Smooth muscle cell (in vitro differentiated cells): ENCODE data around the gene FHAD1. TPM values are rescaled to one million over a fixed set of nuclear protein-coding genes. Genes with fewer than 3 reads are reported as not detected.

Source experiments
- DNase-seq: peaks from one replicate; lab custom pipeline; 2025; ENCODE audit not compliant: unreplicated experiment; lab: John Stamatoyannopoulos, UW
- H2AFZ ChIP-seq: fragments of 200-600 bp; sonication (generic); 2 replicates; pipeline ENCODE4 v1.6.0; 2016; ENCODE audit warnings: antibody characterized with exemption, low read depth, mild to moderate bottlenecking
- H3F3A ChIP-seq: fragments of 200-600 bp; sonication (generic); 2 replicates; pipeline ENCODE4 v1.6.0; 2017; ENCODE audit warnings: antibody characterized with exemption, low read depth
- H3K27ac ChIP-seq: fragments of 200-600 bp; sonication (generic); 2 replicates; pipeline ENCODE4 v1.5.1; 2016; ENCODE audit warnings: low read depth, mild to moderate bottlenecking
- H3K27me3 ChIP-seq: fragments of 200-600 bp; sonication (generic); 2 replicates; pipeline ENCODE4 v1.6.1; 2016; ENCODE audit warnings: low read depth, mild to moderate bottlenecking
- H3K36me3 ChIP-seq: fragments of 200-600 bp; sonication (generic); 2 replicates; pipeline ENCODE4 v1.5.1; 2016; ENCODE audit warnings: low read depth
- H3K4me1 ChIP-seq: fragments of 200-600 bp; sonication (generic); 2 replicates; pipeline ENCODE4 v1.5.1; 2016; ENCODE audit warnings: low read depth
- H3K4me2 ChIP-seq: fragments of 200-600 bp; sonication (generic); 2 replicates; pipeline ENCODE4 v1.6.0; 2016; ENCODE audit warnings: mild to moderate bottlenecking
- H3K4me3 ChIP-seq: fragments of 200-600 bp; sonication (generic); 2 replicates; pipeline ENCODE4 v1.5.1; 2016; ENCODE audit warnings: mild to moderate bottlenecking
- H3K79me2 ChIP-seq: fragments of 200-600 bp; sonication (generic); 2 replicates; pipeline ENCODE4 v1.6.0; 2016; ENCODE audit warnings: low read depth, mild to moderate bottlenecking
- H3K9ac ChIP-seq: fragments of 200-600 bp; sonication (generic); 2 replicates; pipeline ENCODE4 v1.6.0; 2016; ENCODE audit warnings: low read depth
- H3K9me3 ChIP-seq: fragments of 200-600 bp; sonication (generic); replicated peaks from 2 replicates; pipeline ENCODE4 v1.5.1; 2016; ENCODE audit warnings: low read depth
- H4K20me1 ChIP-seq: fragments of 200-600 bp; sonication (generic); 2 replicates; pipeline ENCODE4 v1.6.0; 2016; ENCODE audit warnings: low read depth
- WGBS: methylation state at CpG from one replicate; pipeline ENCODE4 v1.1.7; 2016; ENCODE audit warnings: low lambda C conversion rate; 5-methylcytosine and 5-hydroxymethylcytosine counted together
- polyA plus RNA-seq: library from polyadenylated mRNA; unstranded; fragments of >200 nt; fragmentation: Nextera tagmentation; extraction: Ambion mirVana; gene quantifications from 2 replicates; pipeline ENCODE4 v1.2.1, GENCODE V29; 2016
- total RNA-seq: library from RNA; depleted of rRNA; stranded (reverse); fragments of >200 nt; gene quantifications from 2 replicates; pipeline ENCODE4 v1.2.3, GENCODE V29; 2014
- TF ChIP-seq, protein P1 (sequence below): fragments of 200-600 bp; sonication (generic); IDR thresholded peaks from 2 replicates; pipeline ENCODE4 v1.5.1; 2017; ENCODE audit warnings: borderline replicate concordance, mild to moderate bottlenecking, antibody characterized with exemption; ENCODE audit not compliant: insufficient read depth, poor library complexity, severe bottlenecking

Gene FHAD1
- total RNA-seq (0.31 TPM in 1 of 2 replicates, not detected in the other), polyA plus RNA-seq (0.33 and 0.48 TPM in 2 replicates)

DNA sequence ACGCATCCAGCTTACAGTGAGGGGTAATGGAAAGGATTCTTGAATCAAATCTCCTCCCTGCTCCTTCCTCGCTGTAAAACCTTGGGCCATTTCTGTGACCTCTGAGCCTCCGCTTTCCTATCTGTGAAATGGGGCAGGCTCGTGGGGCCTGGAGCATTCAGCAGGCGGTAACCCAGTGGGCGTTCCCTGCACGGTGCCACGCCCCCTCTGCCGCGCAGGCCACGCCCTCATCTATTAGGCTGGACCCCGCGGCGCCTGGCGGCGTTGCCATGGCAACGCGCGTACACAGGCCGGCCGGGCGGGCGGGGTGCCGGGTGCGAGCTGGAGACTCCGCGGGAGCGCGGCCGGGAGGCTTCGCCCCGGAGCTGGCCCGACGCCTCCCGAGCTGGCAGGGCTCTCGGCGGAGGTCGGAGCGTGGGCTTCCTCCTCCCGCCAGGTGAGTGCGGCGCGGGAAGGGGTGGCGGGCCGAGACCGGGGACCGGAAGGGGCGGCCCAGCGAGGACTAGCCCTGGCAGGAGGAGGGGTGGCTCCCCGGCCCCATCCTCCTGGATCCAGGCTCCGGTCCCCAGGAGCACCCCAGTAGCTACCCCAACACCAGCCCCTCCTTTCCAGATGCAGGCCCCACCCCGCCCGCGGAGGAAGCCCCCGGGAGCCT, at the start of gene FHAD1:
TSS of gene FHAD1 (plus strand) at position 264 of the 655 bp plus-strand sequence. CDS start 4,562 bp downstream, outside the sequence.
- H3K9ac ChIP-seq, result no peak within 1 kb of the TSS
- WGBS, result 8% methylated on average over 48 of the region's 55 CpGs

DNA sequence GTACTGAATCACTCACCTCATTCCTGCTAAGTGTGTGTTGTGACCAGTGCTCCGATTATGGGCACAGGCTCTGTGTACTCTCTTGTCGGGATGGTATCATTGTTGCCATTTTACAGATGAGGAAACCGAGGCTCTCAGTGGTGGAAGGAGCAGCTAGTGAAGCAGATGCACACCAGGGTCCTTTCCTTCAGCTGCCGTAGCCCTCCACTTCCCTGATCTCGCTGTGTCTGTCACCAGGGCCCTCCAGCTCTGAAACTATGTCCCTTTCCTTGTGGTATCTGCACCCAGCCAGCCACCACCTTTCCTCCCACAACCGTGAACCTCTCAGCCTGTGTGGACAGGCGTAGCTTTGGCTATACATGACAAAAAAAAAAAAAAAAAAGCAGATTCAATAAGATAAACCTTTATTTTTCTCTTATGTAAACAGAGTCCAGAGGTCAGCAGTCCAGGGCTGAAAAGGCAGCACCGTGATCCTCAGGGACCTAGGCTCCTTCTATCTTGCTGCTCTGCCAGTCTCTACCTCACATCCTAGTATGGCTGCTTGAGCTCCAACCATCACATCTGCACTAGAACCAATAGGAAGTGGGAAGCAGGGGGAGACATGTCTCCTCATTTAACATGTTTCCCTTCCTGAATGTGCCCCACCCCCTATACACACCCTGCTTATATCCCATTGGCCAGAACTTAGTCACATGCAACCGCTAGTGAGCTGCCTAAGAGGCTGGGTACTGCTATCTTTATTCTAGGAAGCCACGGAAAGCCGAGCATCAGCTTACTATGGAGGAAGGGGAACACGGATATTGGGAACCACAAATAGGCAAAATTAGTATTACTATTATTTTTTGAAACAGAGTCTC, 49.2 kb upstream of the FHAD1 start:
- Histone ChIP-seq H3K27ac (no peak overlapping the region), H3K9me3 (no peaks in the 10 kb centered on the region), H3K36me3 (no peaks in the 10 kb centered on the region), H3K4me1 (peaks cover 17% of the 10 kb centered on the region), H3K79me2 (peaks cover 6% of the 10 kb centered on the region), H4K20me1 (peaks cover 35% of the 10 kb centered on the region), H3K4me2 (no peak overlapping the region), H3K27me3 (no peaks in the 10 kb centered on the region), H3K9ac (no peak overlapping the region), H2AFZ (no peak overlapping the region), H3K4me3 (no peak overlapping the region), H3F3A (peaks cover 3% of the 10 kb centered on the region)
- TF ChIP-seq, protein P1, sequence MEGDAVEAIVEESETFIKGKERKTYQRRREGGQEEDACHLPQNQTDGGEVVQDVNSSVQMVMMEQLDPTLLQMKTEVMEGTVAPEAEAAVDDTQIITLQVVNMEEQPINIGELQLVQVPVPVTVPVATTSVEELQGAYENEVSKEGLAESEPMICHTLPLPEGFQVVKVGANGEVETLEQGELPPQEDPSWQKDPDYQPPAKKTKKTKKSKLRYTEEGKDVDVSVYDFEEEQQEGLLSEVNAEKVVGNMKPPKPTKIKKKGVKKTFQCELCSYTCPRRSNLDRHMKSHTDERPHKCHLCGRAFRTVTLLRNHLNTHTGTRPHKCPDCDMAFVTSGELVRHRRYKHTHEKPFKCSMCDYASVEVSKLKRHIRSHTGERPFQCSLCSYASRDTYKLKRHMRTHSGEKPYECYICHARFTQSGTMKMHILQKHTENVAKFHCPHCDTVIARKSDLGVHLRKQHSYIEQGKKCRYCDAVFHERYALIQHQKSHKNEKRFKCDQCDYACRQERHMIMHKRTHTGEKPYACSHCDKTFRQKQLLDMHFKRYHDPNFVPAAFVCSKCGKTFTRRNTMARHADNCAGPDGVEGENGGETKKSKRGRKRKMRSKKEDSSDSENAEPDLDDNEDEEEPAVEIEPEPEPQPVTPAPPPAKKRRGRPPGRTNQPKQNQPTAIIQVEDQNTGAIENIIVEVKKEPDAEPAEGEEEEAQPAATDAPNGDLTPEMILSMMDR, result no peak
- no peak for DNase-seq
- WGBS, result 86% methylated on average over 12 of the region's 12 CpGs

More for the DNA sequence above, at the start of gene FHAD1:
- TF ChIP-seq, protein P1, result no peak
- DNase-seq, result peak; percentile 10
- Histone ChIP-seq H3K9me3 (no peaks in the 10 kb centered on the region), H3K27ac (no peak within 1 kb of the TSS), H3K4me2 (peak within 1 kb of the TSS; percentile 87), H3K27me3 (no peaks in the 10 kb centered on the region), H3K79me2 (no peaks in the 10 kb centered on the region), H3F3A (peaks cover 17% of the 10 kb centered on the region), H3K36me3 (no peaks in the 10 kb centered on the region), H3K4me3 (peak within 1 kb of the TSS; percentile 57), H3K4me1 (peaks cover 5% of the 10 kb centered on the region), H4K20me1 (no peaks in the 10 kb centered on the region), H2AFZ (peak within 1 kb of the TSS; percentile 72)

DNA sequence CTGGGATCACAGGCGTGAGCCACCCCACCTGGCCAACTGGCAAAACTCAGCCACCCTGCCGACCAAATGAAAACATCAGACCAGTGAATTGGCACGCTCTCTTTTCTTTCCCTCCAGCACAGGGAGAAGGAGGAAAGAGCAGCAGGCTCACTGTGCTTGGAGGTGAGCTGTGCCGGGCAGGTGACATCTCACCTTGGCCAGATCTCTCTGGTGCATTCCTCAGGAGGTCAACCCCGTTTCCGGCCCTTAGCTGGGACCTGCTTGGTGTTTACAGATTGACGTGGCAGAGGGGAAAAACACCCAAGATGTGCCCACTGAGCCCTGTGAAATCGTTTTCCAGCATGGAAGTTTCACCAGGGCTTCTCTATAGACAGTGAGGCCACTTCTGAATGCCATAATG, 48.3 kb upstream of the FHAD1 start:
- Histone ChIP-seq H2AFZ (no peak overlapping the region), H3K9me3 (no peaks in the 10 kb centered on the region), H3F3A (peaks cover 3% of the 10 kb centered on the region), H3K27ac (no peak overlapping the region), H3K4me2 (no peak overlapping the region), H3K4me1 (peaks cover 17% of the 10 kb centered on the region), H3K79me2 (peaks cover 6% of the 10 kb centered on the region), H3K36me3 (no peaks in the 10 kb centered on the region), H4K20me1 (peaks cover 35% of the 10 kb centered on the region), H3K9ac (no peak overlapping the region), H3K27me3 (no peaks in the 10 kb centered on the region), H3K4me3 (no peak overlapping the region)
- no peak for DNase-seq
- 89% methylated on average over 8 of the region's 8 CpGs for WGBS
- TF ChIP-seq, protein P1, result no peak
